AG09319 (cell line): ENCODE data around the gene NECAB2.

Source experiments
- DNase-seq: peaks from one replicate; pipeline ENCODE4 v3.0.0-alpha.2; 2010; ENCODE audit warnings: low read depth; ENCODE audit errors: extremely low read depth
- TF ChIP-seq, protein P1 (sequence below): IDR thresholded peaks from 2 replicates; pipeline ENCODE4 v1.5.1; 2011; ENCODE audit warnings: low read depth, mild to moderate bottlenecking, inconsistent platforms, low read length, moderate library complexity

The NECAB2 gene

DNA sequence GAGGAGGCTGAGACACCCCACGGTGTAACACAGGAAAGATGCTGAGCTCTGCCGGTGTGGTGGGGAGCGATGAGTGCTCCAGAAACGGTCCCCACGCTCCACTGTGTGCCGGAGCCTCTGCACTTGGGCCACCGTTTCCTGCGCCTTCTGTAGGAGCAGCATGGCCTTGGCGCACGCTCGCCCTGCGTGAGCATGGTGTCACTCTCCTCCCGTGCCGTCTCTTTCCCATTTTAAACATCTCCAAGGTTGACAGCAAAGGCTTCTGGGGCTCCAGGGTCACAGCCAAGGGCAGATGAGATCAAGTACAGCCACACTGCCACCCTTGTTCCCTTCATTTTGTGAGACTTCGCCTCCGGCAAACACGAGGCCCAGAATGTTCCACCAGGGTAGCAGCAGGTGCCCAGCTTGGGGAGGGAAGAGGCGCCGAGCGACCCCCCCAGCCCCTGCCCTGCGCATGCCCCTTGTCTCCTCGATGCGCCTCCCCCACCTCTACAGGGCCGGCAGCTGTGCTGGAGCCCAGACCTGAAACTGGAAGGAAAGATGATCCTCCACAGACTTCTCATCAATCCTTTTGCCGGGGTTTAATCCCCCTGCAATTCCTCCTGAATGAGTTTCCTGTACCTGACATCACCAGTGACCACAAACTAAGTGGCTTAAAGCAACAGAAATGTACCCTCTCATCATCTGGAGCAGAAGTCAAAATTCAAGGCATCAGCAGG, 34.9 kb upstream of the NECAB2 start:
- DNase-seq, result no peak
- TF ChIP-seq, protein P1, sequence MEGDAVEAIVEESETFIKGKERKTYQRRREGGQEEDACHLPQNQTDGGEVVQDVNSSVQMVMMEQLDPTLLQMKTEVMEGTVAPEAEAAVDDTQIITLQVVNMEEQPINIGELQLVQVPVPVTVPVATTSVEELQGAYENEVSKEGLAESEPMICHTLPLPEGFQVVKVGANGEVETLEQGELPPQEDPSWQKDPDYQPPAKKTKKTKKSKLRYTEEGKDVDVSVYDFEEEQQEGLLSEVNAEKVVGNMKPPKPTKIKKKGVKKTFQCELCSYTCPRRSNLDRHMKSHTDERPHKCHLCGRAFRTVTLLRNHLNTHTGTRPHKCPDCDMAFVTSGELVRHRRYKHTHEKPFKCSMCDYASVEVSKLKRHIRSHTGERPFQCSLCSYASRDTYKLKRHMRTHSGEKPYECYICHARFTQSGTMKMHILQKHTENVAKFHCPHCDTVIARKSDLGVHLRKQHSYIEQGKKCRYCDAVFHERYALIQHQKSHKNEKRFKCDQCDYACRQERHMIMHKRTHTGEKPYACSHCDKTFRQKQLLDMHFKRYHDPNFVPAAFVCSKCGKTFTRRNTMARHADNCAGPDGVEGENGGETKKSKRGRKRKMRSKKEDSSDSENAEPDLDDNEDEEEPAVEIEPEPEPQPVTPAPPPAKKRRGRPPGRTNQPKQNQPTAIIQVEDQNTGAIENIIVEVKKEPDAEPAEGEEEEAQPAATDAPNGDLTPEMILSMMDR, result no peak

DNA sequence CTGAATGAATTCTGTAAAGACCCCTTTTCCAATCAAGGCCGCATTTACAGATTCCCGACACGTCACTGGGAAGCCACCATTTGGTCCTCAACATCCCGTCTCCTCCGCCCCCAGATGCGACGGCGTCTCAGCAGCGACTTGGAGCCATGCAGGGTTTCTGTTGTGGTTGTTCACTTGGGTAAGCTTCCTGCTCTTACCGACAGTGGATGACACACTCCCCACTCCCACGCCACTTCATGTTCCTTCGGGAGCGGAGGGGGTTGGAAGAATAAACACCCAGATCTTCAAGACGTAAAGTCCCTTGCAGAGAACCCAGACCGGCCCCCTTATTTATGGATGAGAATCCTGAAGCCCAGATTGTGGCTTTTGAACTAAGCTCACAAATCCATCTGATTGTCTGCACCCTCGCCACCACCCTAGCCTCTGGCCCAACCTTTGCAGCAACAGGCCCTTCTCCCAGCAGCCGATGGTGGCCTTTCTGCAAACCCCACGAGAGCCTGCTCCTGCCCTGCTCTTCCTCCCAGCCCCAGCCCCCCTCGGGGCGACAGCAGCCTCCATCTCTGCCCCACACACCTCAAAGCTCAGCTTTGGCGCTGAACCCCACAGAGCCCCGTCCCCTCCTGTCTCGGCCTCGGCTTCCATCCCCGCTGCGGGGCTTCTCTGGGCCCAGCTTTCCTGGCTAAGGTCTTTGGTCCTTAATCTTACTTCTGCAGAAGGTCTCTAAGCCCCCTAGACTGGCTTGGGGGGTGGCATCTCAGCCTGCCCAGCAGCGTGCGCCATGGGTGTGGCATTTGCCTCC, 34.0 kb upstream of the NECAB2 start:
- TF ChIP-seq, protein P1, result no peak
- no peak for DNase-seq

DNA sequence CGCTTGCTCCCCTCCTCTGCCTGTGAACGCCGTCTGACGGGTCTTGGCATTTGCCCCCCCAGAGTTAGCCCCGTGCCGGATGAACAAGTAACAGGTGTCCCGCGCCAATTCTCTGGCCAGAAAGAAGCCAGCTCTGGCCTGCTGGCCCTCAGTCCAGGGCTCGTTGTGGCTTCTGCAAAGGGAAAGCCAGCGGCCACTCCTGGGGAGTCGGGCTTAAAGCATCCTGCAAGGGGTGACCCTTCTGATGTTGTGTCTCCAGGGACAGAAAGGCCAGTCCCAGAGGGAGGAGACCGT, 33.4 kb upstream of the NECAB2 start:
- TF ChIP-seq, protein P1, result no peak

DNA sequence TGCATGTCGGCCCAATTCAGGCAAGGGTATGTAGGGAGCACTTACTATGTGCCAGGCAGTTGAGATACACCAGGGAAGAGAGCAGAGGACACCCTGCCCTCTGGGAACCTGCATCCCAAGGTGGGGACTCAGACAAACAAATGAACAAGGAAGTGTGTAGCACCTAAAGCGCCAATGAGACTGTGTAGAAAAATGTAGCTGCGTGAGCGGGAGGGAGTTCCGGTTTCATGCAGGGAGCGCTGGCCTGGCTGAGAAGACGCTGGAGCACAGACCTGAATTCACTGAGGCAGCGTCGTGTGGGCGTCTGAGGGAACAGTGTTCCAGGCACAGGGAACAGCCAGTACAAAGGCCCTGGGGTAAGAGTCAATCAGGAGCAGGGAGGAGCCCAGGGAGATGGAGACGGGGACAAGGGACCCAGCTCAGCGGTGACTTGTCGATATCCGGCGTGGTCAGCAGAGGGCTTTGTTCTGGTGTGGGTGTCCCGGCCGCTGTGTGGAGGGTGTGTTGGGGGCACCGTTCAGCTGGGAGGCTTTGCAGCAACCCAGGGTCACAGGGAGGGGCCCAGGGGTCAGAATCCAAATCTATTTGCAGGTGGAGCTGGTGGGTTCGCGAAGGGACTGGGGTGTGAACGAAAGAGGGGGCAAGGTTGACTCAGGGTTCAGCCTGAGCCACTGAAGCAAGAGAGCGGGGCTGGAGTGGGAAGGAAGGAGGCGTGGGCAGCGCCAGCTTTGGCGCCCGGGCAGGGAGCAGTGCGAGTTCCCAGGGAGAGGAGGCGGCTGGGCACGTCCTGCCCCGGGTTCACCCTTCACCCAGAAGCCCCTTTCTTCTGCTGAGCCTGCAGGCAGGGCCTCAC, 32.8 kb upstream of the NECAB2 start:
- TF ChIP-seq, protein P1, result no peak
- DNase-seq, result no peak

More for the DNA sequence above, 33.4 kb upstream of the NECAB2 start:
- DNase-seq, result no peak

DNA sequence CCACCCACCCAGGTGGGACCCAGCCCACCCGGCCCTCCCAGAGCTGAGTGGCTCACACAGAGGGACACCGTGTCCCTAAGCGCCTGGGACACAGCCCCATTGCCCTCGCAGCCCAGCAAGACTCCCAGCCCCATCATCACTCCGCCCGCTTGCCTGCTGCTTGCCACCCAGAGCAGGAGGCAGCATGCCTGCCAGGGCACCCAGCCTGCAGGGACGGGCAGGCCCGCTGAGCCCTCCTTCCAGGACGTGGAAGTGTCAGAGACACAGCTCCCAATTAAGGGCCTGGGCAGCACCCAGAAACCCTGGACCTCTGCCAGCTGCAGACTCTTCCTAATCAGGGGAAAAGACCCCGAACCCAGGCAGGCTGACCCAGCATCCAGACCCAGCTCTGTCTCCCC, 32.2 kb upstream of the NECAB2 start:
- no peak for DNase-seq
- TF ChIP-seq, protein P1, result no peak

DNA sequence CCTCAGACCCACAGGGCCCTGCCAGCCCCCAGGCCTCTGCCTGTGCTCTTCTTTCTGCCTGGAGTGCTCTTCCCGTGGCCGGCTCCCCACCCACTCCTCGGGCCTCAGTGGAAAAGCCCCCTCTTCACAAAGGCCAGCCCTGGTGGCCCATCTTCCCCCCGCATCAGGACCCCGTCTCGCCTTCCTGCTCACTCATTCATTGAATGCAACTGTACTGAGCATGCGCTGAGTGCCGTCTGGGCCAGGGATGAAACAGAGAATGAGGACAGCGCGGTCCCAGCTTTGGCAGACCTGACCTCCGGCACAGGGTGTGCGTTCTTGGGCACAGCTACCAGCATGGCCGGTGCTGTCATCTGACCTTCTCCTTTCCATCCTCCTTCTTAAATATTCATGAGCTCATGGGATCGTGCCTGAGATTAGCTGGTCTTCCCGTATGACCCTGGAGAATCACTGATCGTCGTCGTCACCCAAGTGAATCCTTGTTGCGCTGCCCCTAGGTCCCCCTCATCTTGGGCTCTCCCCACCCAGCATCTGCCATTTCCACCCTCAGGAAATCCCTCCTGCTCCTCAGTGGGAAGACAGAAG, 31.4 kb upstream of the NECAB2 start:
- DNase-seq, result no peak
- TF ChIP-seq, protein P1, result no peak
